Ishikawa (cell line): ENCODE data around the gene CACNA1C.

Experiments
- CREB1 ChIP-seq: IDR thresholded peaks from 2 replicates; pipeline ENCODE4 v1.6.1; 2012; ENCODE audit warnings: low read depth
- EP300 ChIP-seq: IDR thresholded peaks from 2 replicates; pipeline ENCODE4 v1.6.1; 2012; ENCODE audit warnings: borderline replicate concordance
- MAX ChIP-seq: IDR thresholded peaks from 2 replicates; pipeline ENCODE4 v1.6.1; 2012
- NFIC ChIP-seq: IDR thresholded peaks from 2 replicates; pipeline ENCODE4 v1.6.1; 2012
- RAD21 ChIP-seq: IDR thresholded peaks from 2 replicates; pipeline ENCODE4 v1.6.1; 2012; ENCODE audit warnings: low read depth
- TAF1 ChIP-seq: IDR thresholded peaks from 2 replicates; pipeline ENCODE4 v1.6.1; 2012; ENCODE audit warnings: low read depth, mild to moderate bottlenecking
- USF1 ChIP-seq: IDR thresholded peaks from 2 replicates; pipeline ENCODE4 v1.6.1; 2012
- ZBTB7A ChIP-seq: IDR thresholded peaks from 2 replicates; pipeline ENCODE4 v1.6.1; 2012; ENCODE audit warnings: low read depth

GRCh38 chr12:2295941-2296461, 243.2 kb downstream of the CACNA1C start:
- no peak for TF ChIP-seq EP300
- TF ChIP-seq CREB1, result no peak
- TF ChIP-seq NFIC, result no peak
- TF ChIP-seq TAF1, result no peak
- no peak for TF ChIP-seq USF1
- TF ChIP-seq RAD21, result no peak
- TF ChIP-seq ZBTB7A, result no peak
- TF ChIP-seq MAX, result no peak
